ENCODE measurements around the gene DESI2.

DESI2 gene

DNA sequence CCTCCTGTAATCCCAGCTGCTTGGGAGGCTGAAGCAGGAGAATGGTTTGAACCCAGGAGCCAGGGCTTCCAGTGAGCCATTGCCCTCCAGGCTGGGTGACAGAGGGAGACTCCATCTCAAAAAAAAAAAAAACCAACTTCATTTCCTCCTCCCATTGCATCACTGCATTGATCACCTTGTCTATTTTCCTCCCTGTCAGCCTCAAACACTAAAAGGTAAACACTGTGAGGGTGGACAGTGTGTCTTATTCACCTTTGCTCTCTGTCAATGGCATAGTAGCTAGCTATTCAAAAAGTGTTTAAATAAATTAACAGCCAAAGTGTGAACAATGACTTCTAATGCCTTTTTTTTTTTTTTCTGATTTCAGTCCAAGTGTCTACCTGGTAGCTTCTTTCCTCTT, 13.4 kb upstream of the DESI2 start:
- TF ChIP-seq FOXM1 (IDR thresholded peaks at IDR 0.05; ENCODE audit: borderline replicate concordance): no peak
- no peak for TF ChIP-seq CTBP1 (IDR thresholded peaks at IDR 0.05; ENCODE audit: borderline replicate concordance)
- no peak for TF ChIP-seq ELF4 (IDR thresholded peaks at IDR 0.05)
- TF ChIP-seq ZNF384 (IDR thresholded peaks at IDR 0.05): no peak
- TF ChIP-seq NFRKB (IDR thresholded peaks at IDR 0.05): no peak
- TF ChIP-seq L3MBTL2 (conservative IDR thresholded peaks at IDR 0.05): no peak
- TF ChIP-seq LEF1 (IDR thresholded peaks at IDR 0.05; ENCODE audit: borderline replicate concordance): no peak
- TF ChIP-seq ARNT (IDR thresholded peaks at IDR 0.05): no peak
- no peak for TF ChIP-seq FOXK2 (IDR thresholded peaks at IDR 0.05)
- DNase-seq (ENCODE audit: extremely low spot score): no peak
- ChIA-PET CTCF (no interaction called here), POLR2A (interaction anchor here (1.7 kb wide), 1 partner anchor 12 kb away, joined by 9 read pairs; no protein-coding TSS in a partner anchor)

DNA sequence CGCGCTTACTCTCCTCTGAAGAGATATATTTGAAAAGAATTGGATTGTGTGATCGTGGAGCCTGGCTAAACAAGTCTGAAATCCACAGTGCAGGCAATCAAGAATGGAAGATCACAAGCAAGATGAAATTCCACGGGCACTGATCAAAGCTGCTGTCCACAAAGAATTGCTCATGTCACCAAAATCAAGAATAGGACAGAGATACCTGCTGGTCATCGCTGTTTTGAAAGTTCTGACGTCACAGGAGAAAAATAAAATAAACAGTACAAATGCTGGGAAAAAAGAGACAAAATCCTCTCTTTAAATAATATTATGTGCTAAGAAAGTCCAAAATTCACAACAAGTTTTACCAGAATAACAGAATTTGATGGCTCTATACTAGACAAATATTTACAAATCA, 12.0 kb upstream of the DESI2 start:
- DNase-seq (ENCODE audit: extremely low spot score): no peak
- TF ChIP-seq SP1 (IDR thresholded peaks at IDR 0.05): no peak
- no peak for TF ChIP-seq FOXK2 (IDR thresholded peaks at IDR 0.05)
- TF ChIP-seq CTBP1 (IDR thresholded peaks at IDR 0.05; ENCODE audit: borderline replicate concordance): no peak
- no peak for TF ChIP-seq ARNT (IDR thresholded peaks at IDR 0.05)
- no peak for TF ChIP-seq HDGF (IDR thresholded peaks at IDR 0.05; ENCODE audit: borderline replicate concordance)
- no peak for TF ChIP-seq TARDBP (IDR thresholded peaks at IDR 0.05)
- TF ChIP-seq, protein P1, sequence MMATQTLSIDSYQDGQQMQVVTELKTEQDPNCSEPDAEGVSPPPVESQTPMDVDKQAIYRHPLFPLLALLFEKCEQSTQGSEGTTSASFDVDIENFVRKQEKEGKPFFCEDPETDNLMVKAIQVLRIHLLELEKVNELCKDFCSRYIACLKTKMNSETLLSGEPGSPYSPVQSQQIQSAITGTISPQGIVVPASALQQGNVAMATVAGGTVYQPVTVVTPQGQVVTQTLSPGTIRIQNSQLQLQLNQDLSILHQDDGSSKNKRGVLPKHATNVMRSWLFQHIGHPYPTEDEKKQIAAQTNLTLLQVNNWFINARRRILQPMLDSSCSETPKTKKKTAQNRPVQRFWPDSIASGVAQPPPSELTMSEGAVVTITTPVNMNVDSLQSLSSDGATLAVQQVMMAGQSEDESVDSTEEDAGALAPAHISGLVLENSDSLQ (IDR thresholded peaks at IDR 0.05): no peak
- TF ChIP-seq ELF4 (IDR thresholded peaks at IDR 0.05): no peak
- no peak for TF ChIP-seq SUZ12 (IDR thresholded peaks at IDR 0.05)
- TF ChIP-seq NFRKB (IDR thresholded peaks at IDR 0.05): no peak
- TF ChIP-seq LEF1 (IDR thresholded peaks at IDR 0.05; ENCODE audit: borderline replicate concordance): no peak
- no peak for TF ChIP-seq FOXA1 (IDR thresholded peaks at IDR 0.05)
- TF ChIP-seq ZNF384 (IDR thresholded peaks at IDR 0.05): no peak
- POLR2A ChIA-PET: no interaction called here
- CTCF ChIA-PET: no interaction called here

GRCh38 chr1:244642526-244642925, 10.4 kb upstream of the DESI2 start:
- CTCF ChIA-PET: no interaction called here
- TF ChIP-seq FOXA1 (IDR thresholded peaks at IDR 0.05) (no peak), LEF1 (IDR thresholded peaks at IDR 0.05; ENCODE audit: borderline replicate concordance) (no peak), FOXM1 (IDR thresholded peaks at IDR 0.05; ENCODE audit: borderline replicate concordance) (no peak), NFRKB (IDR thresholded peaks at IDR 0.05) (no peak), BHLHE40 (IDR thresholded peaks at IDR 0.05; ENCODE audit: borderline replicate concordance) (no peak), ARNT (IDR thresholded peaks at IDR 0.05) (no peak), ELF4 (IDR thresholded peaks at IDR 0.05) (no peak), CTBP1 (IDR thresholded peaks at IDR 0.05; ENCODE audit: borderline replicate concordance) (no peak), HDGF (IDR thresholded peaks at IDR 0.05; ENCODE audit: borderline replicate concordance) (no peak), SP1 (IDR thresholded peaks at IDR 0.05) (no peak), L3MBTL2 (conservative IDR thresholded peaks at IDR 0.05) (no peak), ZNF384 (IDR thresholded peaks at IDR 0.05) (no peak), TARDBP (IDR thresholded peaks at IDR 0.05) (no peak)
- TF ChIP-seq, protein P1 (IDR thresholded peaks at IDR 0.05): no peak
- no peak for DNase-seq (ENCODE audit: extremely low spot score)
- POLR2A ChIA-PET: interaction anchor here (1.5 kb wide), 1 partner anchor 10 kb away, joined by 8 read pairs; no protein-coding TSS in a partner anchor

- TF ChIP-seq ELF4 (IDR thresholded peaks at IDR 0.05) (no peak), HDGF (IDR thresholded peaks at IDR 0.05; ENCODE audit: borderline replicate concordance) (no peak), TARDBP (IDR thresholded peaks at IDR 0.05) (no peak), NFRKB (IDR thresholded peaks at IDR 0.05) (no peak), CTBP1 (IDR thresholded peaks at IDR 0.05; ENCODE audit: borderline replicate concordance) (no peak), FOXK2 (IDR thresholded peaks at IDR 0.05) (no peak), FOXA1 (IDR thresholded peaks at IDR 0.05) (no peak), SUZ12 (IDR thresholded peaks at IDR 0.05) (no peak)
- TF ChIP-seq, protein P1 (IDR thresholded peaks at IDR 0.05): no peak
- no peak for DNase-seq (ENCODE audit: extremely low spot score)
- ChIA-PET POLR2A (interaction anchor here (1.5 kb wide), 1 partner anchor 9 kb away, joined by 8 read pairs; no protein-coding TSS in a partner anchor), CTCF (no interaction called here)
Measured at GRCh38 chr1:244642988-244643387, 9.9 kb upstream of the DESI2 start.

DNA sequence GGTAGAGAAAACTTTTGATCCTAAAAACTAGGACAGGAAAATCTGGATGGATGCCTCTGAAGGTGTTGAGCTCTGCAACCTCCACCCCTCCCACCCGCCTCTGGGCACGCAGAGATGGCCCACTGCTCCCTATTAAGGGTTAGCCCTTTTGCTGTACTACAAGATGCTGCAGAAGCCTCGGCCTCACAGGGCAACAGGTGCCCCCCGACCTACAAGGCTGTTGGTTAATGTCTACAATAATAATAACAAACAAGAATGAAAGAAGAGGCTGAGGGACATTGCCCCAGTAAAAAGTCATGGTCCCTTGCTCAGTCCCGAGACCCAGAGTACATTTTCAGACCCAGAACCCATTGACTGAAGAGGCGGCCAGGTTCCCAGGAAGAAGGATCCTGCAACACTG, 7.5 kb upstream of the DESI2 start:
- ChIA-PET CTCF (no interaction called here), POLR2A (no interaction called here)
- TF ChIP-seq NFRKB (IDR thresholded peaks at IDR 0.05) (no peak), LEF1 (IDR thresholded peaks at IDR 0.05; ENCODE audit: borderline replicate concordance) (no peak), ARNT (IDR thresholded peaks at IDR 0.05) (no peak), HDGF (IDR thresholded peaks at IDR 0.05; ENCODE audit: borderline replicate concordance) (no peak), TARDBP (IDR thresholded peaks at IDR 0.05) (no peak), FOXM1 (IDR thresholded peaks at IDR 0.05; ENCODE audit: borderline replicate concordance) (no peak), L3MBTL2 (conservative IDR thresholded peaks at IDR 0.05) (no peak), SUZ12 (IDR thresholded peaks at IDR 0.05) (no peak), SP1 (IDR thresholded peaks at IDR 0.05) (no peak), ZNF384 (IDR thresholded peaks at IDR 0.05) (no peak), BHLHE40 (IDR thresholded peaks at IDR 0.05; ENCODE audit: borderline replicate concordance) (no peak), FOXK2 (IDR thresholded peaks at IDR 0.05) (no peak), FOXA1 (IDR thresholded peaks at IDR 0.05) (no peak), ELF4 (IDR thresholded peaks at IDR 0.05) (no peak), CTBP1 (IDR thresholded peaks at IDR 0.05; ENCODE audit: borderline replicate concordance) (no peak)
- TF ChIP-seq, protein P1 (IDR thresholded peaks at IDR 0.05): no peak
- DNase-seq (ENCODE audit: extremely low spot score): no peak

- DNase-seq (ENCODE audit: extremely low spot score): no peak
- CTCF ChIA-PET: no interaction called here
- TF ChIP-seq CTBP1 (IDR thresholded peaks at IDR 0.05; ENCODE audit: borderline replicate concordance) (no peak), ARNT (IDR thresholded peaks at IDR 0.05) (no peak), ZNF384 (IDR thresholded peaks at IDR 0.05) (no peak), BHLHE40 (IDR thresholded peaks at IDR 0.05; ENCODE audit: borderline replicate concordance) (no peak), HDGF (IDR thresholded peaks at IDR 0.05; ENCODE audit: borderline replicate concordance) (no peak), L3MBTL2 (conservative IDR thresholded peaks at IDR 0.05) (no peak), FOXA1 (IDR thresholded peaks at IDR 0.05) (no peak), ELF4 (IDR thresholded peaks at IDR 0.05) (no peak), NFRKB (IDR thresholded peaks at IDR 0.05) (no peak), FOXM1 (IDR thresholded peaks at IDR 0.05; ENCODE audit: borderline replicate concordance) (no peak), LEF1 (IDR thresholded peaks at IDR 0.05; ENCODE audit: borderline replicate concordance) (no peak), SUZ12 (IDR thresholded peaks at IDR 0.05) (no peak), SP1 (IDR thresholded peaks at IDR 0.05) (no peak), TARDBP (IDR thresholded peaks at IDR 0.05) (no peak), FOXK2 (IDR thresholded peaks at IDR 0.05) (no peak)
- TF ChIP-seq, protein P1 (IDR thresholded peaks at IDR 0.05): no peak
- POLR2A ChIA-PET: no interaction called here
Measured at GRCh38 chr1:244645890-244646289, 7.0 kb upstream of the DESI2 start.

All from HEK293T (cell line).